HCT116 (cell line): ENCODE results near the gene NT5C3A. TPM values are rescaled to one million over a fixed set of nuclear protein-coding genes. Genes with fewer than 3 reads are reported as not detected.
A peak's percentile ranks its signal among the peaks of the same experiment; 100 is the strongest.

Source experiments
- ATAC-seq: fragments of 200-7000 bp; cut with Tn5 transposase; 2 replicates; pipeline ENCODE4 v1.9.1; 2020; ENCODE audit warnings: mild to moderate bottlenecking, moderate library complexity
- BruUV-seq: library from RNA; stranded (reverse); fragments of 400-500 nt; replicated peaks from 2 replicates; lab custom pipeline; 2021; lab: Mats Ljungman, UMichigan
- CTCF ChIA-PET: fragments of 300-600 bp; sonication (Branson Sonifier 250); formaldehyde crosslinking; loops from one replicate; lab custom pipeline; 2021; ENCODE audit warnings: antibody characterized with exemption; lab: Charles Lee
- POLR2A ChIA-PET: fragments of 300-600, 350-600 bp; sonication (Branson Sonifier 250); formaldehyde crosslinking; loops from one replicate; lab custom pipeline; 2021; ENCODE audit warnings: antibody characterized with exemption; lab: Charles Lee
- RAD21 ChIA-PET, 2 experiments: fragments of 300-600 bp; sonication (Branson Sonifier 250); formaldehyde crosslinking; loops; one replicate each; lab custom pipeline; 2023; ENCODE audit warnings: low total read pairs in 2 of 2; ENCODE audit not compliant: uncharacterized antibody in 2 of 2, unreplicated experiment in 2 of 2, low non-redundant PET in 1 of 2; lab: Charles Lee
- DNase-seq: peaks from one replicate; pipeline ENCODE4 v3.0.0-alpha.2; 2010; ENCODE audit warnings: low read depth, low spot score
- H2AFZ ChIP-seq: fragments of 200-600 bp; shearing (Covaris generic), sonication (generic); 2 replicates; pipeline ENCODE4 v1.6.1; 2017; ENCODE audit warnings: low read depth, mixed run types, mixed read lengths, antibody characterized with exemption, low read length; ENCODE audit not compliant: poor library complexity, severe bottlenecking
- H3K27ac ChIP-seq: 2 replicates; pipeline ENCODE4 v1.5.1; 2012; ENCODE audit warnings: low read depth, low read length
- H3K27me3 ChIP-seq: fragments of 200-600 bp; sonication (generic); 2 replicates; pipeline ENCODE4 v1.6.1; 2016; ENCODE audit warnings: mixed run types, low read length, mixed read lengths; ENCODE audit not compliant: insufficient read depth
- H3K36me3 ChIP-seq, 2 experiments: fragments of 200-500 bp in 1 of 2; fragments of 200-600 bp in 1 of 2; sonication (Bioruptor generic) in 1 of 2; sonication (generic) in 1 of 2; 2 replicates each; pipeline versions ENCODE4 v1.5.1 to v1.6.1; 2014 to 2016; ENCODE audit warnings: low read length in 2 of 2, inconsistent platforms in 1 of 2, mixed read lengths in 1 of 2, mixed run types in 1 of 2; ENCODE audit not compliant: insufficient read depth in 2 of 2, control insufficient read depth in 1 of 2
- H3K4me1 ChIP-seq, 2 experiments: fragments of 200-600 bp in 1 of 2; sonication (generic) in 1 of 2; 2 replicates each; pipeline versions ENCODE4 v1.5.1 to v1.6.1; 2012 to 2017; ENCODE audit warnings: low read length in 2 of 2, inconsistent platforms in 1 of 2, mild to moderate bottlenecking in 1 of 2, mixed read lengths in 1 of 2, mixed run types in 1 of 2, moderate library complexity in 1 of 2; ENCODE audit not compliant: insufficient read depth in 2 of 2, control insufficient read depth in 1 of 2
- H3K4me2 ChIP-seq: fragments of 200-600 bp; sonication (generic); 2 replicates; pipeline ENCODE4 v1.6.1; 2017; ENCODE audit warnings: mixed run types, low read length, mixed read lengths
- H3K4me3 ChIP-seq, 2 experiments: fragments of 200-600 bp in 1 of 2; sonication (generic) in 1 of 2; replicated peaks in 1 of 2; 2 replicates each; pipeline ENCODE4 v1.5.1; 2011 to 2016; ENCODE audit warnings: low read length in 2 of 2, control low read depth in 1 of 2, low read depth in 1 of 2, mild to moderate bottlenecking in 1 of 2, mixed read lengths in 1 of 2, mixed run types in 1 of 2
- H3K79me2 ChIP-seq: fragments of 200-600 bp; sonication (generic); 2 replicates; pipeline ENCODE4 v1.6.1; 2017; ENCODE audit warnings: mild to moderate bottlenecking, mixed run types, low read length, moderate library complexity, mixed read lengths; ENCODE audit not compliant: insufficient read depth
- H3K9ac ChIP-seq: fragments of 200-600 bp; sonication (generic); 2 replicates; pipeline ENCODE4 v1.6.1; 2016; ENCODE audit warnings: low read length, mixed read lengths
- H3K9me2 ChIP-seq: fragments of 200-600 bp; sonication (generic), shearing (Covaris generic); 2 replicates; pipeline ENCODE4 v1.6.1; 2017; ENCODE audit warnings: mixed run types, mild to moderate bottlenecking, moderate library complexity; ENCODE audit not compliant: insufficient read depth
- H3K9me3 ChIP-seq, 2 experiments: fragments of 200-500 bp in 1 of 2; fragments of 200-600 bp in 1 of 2; sonication (Bioruptor generic) in 1 of 2; sonication (generic) in 1 of 2; 2 replicates each; pipeline ENCODE4 v1.6.1; 2014 to 2017; ENCODE audit warnings: low read length in 2 of 2, mixed read lengths in 2 of 2, inconsistent platforms in 1 of 2, low read depth in 1 of 2, mild to moderate bottlenecking in 1 of 2, mixed run types in 1 of 2, moderate library complexity in 1 of 2; ENCODE audit not compliant: control insufficient read depth in 1 of 2, insufficient read depth in 1 of 2
- H4K20me1 ChIP-seq: fragments of 200-600 bp; sonication (generic), shearing (Covaris generic); 2 replicates; pipeline ENCODE4 v1.6.1; 2017; ENCODE audit warnings: mixed run types, mild to moderate bottlenecking, moderate library complexity; ENCODE audit not compliant: insufficient read depth
- CBX3 ChIP-seq: IDR thresholded peaks from 2 replicates; pipeline ENCODE4 v1.6.1; 2012; ENCODE audit warnings: low read depth
- EGR1 ChIP-seq: IDR thresholded peaks from 2 replicates; pipeline ENCODE4 v1.6.1; 2012; ENCODE audit warnings: low read depth
- ELF1 ChIP-seq: IDR thresholded peaks from 2 replicates; pipeline ENCODE4 v1.6.1; 2012; ENCODE audit warnings: low read depth, borderline replicate concordance
- JUND ChIP-seq: IDR thresholded peaks from 2 replicates; pipeline ENCODE4 v1.6.1; 2012
- MAX ChIP-seq: IDR thresholded peaks from 2 replicates; pipeline ENCODE4 v1.6.1; 2012
- POLR2A ChIP-seq: IDR thresholded peaks from 2 replicates; pipeline ENCODE4 v1.7.0; 2011; ENCODE audit warnings: borderline replicate concordance; ENCODE audit not compliant: insufficient read depth, insufficient read length; ENCODE audit errors: extremely low read depth
- SP1 ChIP-seq: IDR thresholded peaks from 2 replicates; pipeline ENCODE4 v1.6.1; 2012; ENCODE audit warnings: low read depth
- SRF ChIP-seq: IDR thresholded peaks from 2 replicates; pipeline ENCODE4 v1.6.1; 2012; ENCODE audit warnings: low read depth
- ZBTB33 ChIP-seq: IDR thresholded peaks from 2 replicates; pipeline ENCODE4 v1.6.1; 2011; ENCODE audit warnings: mild to moderate bottlenecking, low read length, moderate library complexity; ENCODE audit not compliant: insufficient replicate concordance; ENCODE audit errors: extremely low read depth
- ZFX ChIP-seq: fragments of 450-650 bp; IDR thresholded peaks from 2 replicates; pipeline ENCODE4 v1.6.1; 2017
- intact Hi-C: fragments of 100-400 bp; cut with micrococcal nuclease; formaldehyde crosslinking; loops from 2 replicates; pipeline ENCODE4 v1.10.0; 2022
- total RNA-seq: library from RNA; stranded (reverse); gene quantifications from one replicate; pipeline ENCODE4 v1.2.1, GENCODE V29; 2021; ENCODE audit not compliant: unreplicated experiment

The NT5C3A gene
- total RNA-seq, 1 experiment from 2014 or later = 32.5 TPM

DNA sequence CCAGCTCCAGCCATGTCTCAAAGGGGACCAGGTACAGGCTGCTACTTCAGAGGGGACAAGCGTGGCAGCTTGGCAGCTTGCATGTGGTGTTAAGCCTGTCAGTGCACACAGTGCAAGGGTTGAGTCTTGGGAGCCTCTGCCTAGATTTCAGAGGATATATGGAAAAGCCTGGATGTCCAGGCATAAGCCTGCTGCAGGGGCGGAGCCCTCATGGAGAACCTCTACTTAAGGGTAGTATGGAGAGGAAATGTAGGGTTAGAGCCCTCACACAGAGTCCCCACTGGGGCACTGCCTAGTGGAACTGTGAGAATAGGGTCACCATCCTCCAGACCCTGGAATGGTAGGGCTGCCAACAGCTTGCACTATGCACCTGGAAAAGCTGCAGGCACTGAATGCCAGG, 7.7 kb upstream of the NT5C3A start:
- Histone ChIP-seq H3K9ac (no peak overlapping the region), H3K9me3 (peaks cover 12 to 14% of the 10 kb centered on the region in 2 experiments; a peak in 2 of 4 replicates), H3K36me3 (no peaks in the 10 kb centered on the region), H3K4me1 (no peaks in the 10 kb centered on the region), H3K4me2 (no peak overlapping the region), H3K27me3 (no peaks in the 10 kb centered on the region), H3K9me2 (no peaks in the 10 kb centered on the region), H4K20me1 (no peaks in the 10 kb centered on the region), H3K4me3 (no peak overlapping the region), H2AFZ (no peak overlapping the region)
- RAD21 ChIA-PET = no interaction called here
- DNase-seq (no peak), ATAC-seq (no peak)
- POLR2A ChIA-PET = no interaction called here
- intact Hi-C loops = no loop called here
- CTCF ChIA-PET = no interaction called here
- no TSS peak for BruUV-seq
- no peak for TF ChIP-seq SP1
- TF ChIP-seq CBX3 = peak; percentile 31; the same call in 1 of the 2 replicates
- TF ChIP-seq, all 23 proteins: peak for 1
- H3K79me2 ChIP-seq = no peaks in the 10 kb centered on the region
- no peak overlapping the region for H3K27ac ChIP-seq

DNA sequence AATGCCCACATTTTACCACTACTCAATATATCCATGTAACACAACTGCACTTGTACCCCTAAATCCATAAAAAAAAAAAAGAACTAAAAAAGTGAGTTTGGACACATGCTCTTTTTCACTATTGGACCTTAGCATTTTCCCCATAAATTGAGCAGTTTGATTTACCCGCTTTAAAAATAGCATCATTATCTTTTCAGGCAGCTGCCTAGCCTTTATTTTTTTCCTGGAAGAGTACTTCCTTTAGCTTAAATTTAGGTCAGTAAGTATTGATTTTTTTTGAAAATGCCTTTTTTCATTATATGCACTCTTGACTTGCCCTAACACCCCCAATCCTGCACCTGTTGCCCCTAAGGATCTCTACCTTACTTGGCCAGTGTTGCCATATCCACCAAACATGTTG, 5.3 kb upstream of the NT5C3A start:
- BruUV-seq = no TSS peak

More for the DNA sequence above, 5.3 kb upstream of the NT5C3A start:
- H3K36me3 ChIP-seq = no peaks in the 10 kb centered on the region
- CTCF ChIA-PET = interaction anchor here (1.4 kb wide), 1 partner anchor 41 kb away, joined by 3 read pairs; the partner anchor contains the start of gene RP9
- DNase-seq (no peak), ATAC-seq (no peak)
- POLR2A ChIA-PET = no interaction called here
- H3K9ac ChIP-seq = no peak overlapping the region
- no peaks in the 10 kb centered on the region for H3K9me2 ChIP-seq
- H2AFZ ChIP-seq = no peak overlapping the region
- RAD21 ChIA-PET = no interaction called here
- intact Hi-C loops = no loop called here
- H3K4me2 ChIP-seq = no peak overlapping the region
- H3K27ac ChIP-seq = no peak overlapping the region
- H4K20me1 ChIP-seq = no peaks in the 10 kb centered on the region
- H3K4me3 ChIP-seq = no peak overlapping the region
- TF ChIP-seq MAX = no peak
- TF ChIP-seq ZBTB33 = no peak
- no peak for TF ChIP-seq CBX3
- no peak for TF ChIP-seq ZFX
- TF ChIP-seq JUND = no peak
- TF ChIP-seq SRF = no peak
- no peak for TF ChIP-seq EGR1
- no peak for TF ChIP-seq POLR2A
- no peak for TF ChIP-seq ELF1
- TF ChIP-seq, all 23 proteins: peak for 0
- Histone ChIP-seq H3K9me3 (peaks cover 12 to 14% of the 10 kb centered on the region in 2 experiments; a peak in 2 of 4 replicates), H3K27me3 (no peaks in the 10 kb centered on the region), H3K4me1 (peaks cover 0 to 9% of the 10 kb centered on the region in 2 experiments; a peak in 3 of 4 replicates), H3K79me2 (no peaks in the 10 kb centered on the region)
